GM12878 (cell line): Measurements from ENCODE around the gene NRG3. TPM values are rescaled to one million over a fixed set of nuclear protein-coding genes. Genes with fewer than 3 reads are reported as not detected.

Experiments
- ATAC-seq: fragments of 200-7000 bp; cut with Tn5 transposase; 3 replicates; pipeline ENCODE4 v1.9.1; 2020; ENCODE audit warnings: mild to moderate bottlenecking, moderate library complexity
- BruUV-seq: library from RNA; stranded (reverse); fragments of 400-500 nt; replicated peaks from 2 replicates; lab custom pipeline; 2021; lab: Mats Ljungman, UMichigan
- CTCF ChIA-PET: fragments of 300-600 bp; sonication (Branson Sonifier 250); formaldehyde crosslinking; extraction: SDS; loops from one replicate; lab custom pipeline; 2021; ENCODE audit warnings: inconsistent platforms; lab: Yijun Ruan, JAX
- POLR2A ChIA-PET: fragments of 350-600 bp; formaldehyde crosslinking; extraction: SDS; loops from one replicate; lab custom pipeline; 2021; ENCODE audit warnings: inconsistent platforms; lab: Charles Lee
- RAD21 ChIA-PET: fragments of 300-600 bp; sonication (Branson Sonifier 250); formaldehyde crosslinking; loops from one replicate; lab custom pipeline; 2023; ENCODE audit warnings: antibody characterized with exemption; ENCODE audit not compliant: unreplicated experiment; lab: Charles Lee
- SMC1A ChIA-PET: fragments of 300-600 bp; sonication (Branson Sonifier 250); formaldehyde crosslinking; loops from one replicate; lab custom pipeline; 2023; ENCODE audit not compliant: unreplicated experiment, uncharacterized antibody; lab: Charles Lee
- DNase-seq: peaks from one replicate; pipeline ENCODE4 v3.0.0-alpha.2; 2011; ENCODE audit warnings: low read depth, low spot score
- FAIRE-seq: peaks from 3 replicates; lab custom pipeline; 2011; peaks lifted over from hg19 to GRCh38; lab: Jason Lieb, UNC
- H2AFZ ChIP-seq: 2 replicates; pipeline ENCODE4 v1.6.0; 2011; ENCODE audit warnings: low read depth, low read length, control low read depth; ENCODE audit not compliant: control insufficient read depth
- H3K27ac ChIP-seq: 2 replicates; pipeline ENCODE4 v1.5.1; 2011; ENCODE audit warnings: control low read depth; ENCODE audit not compliant: control insufficient read depth, insufficient read depth
- H3K27me3 ChIP-seq, 2 experiments: replicated peaks in 1 of 2; 2 replicates each; pipeline versions ENCODE4 v1.6.0 to v1.6.1; 2011; ENCODE audit warnings: low read length in 1 of 2; ENCODE audit not compliant: control insufficient read depth in 2 of 2, insufficient read depth in 2 of 2
- H3K36me3 ChIP-seq, 2 experiments: 2 replicates each; pipeline ENCODE4 v1.5.1; 2011; ENCODE audit warnings: low read length in 1 of 2; ENCODE audit not compliant: control insufficient read depth in 2 of 2, insufficient read depth in 2 of 2
- H3K4me1 ChIP-seq: 2 replicates; pipeline ENCODE4 v1.6.1; 2011; ENCODE audit warnings: mild to moderate bottlenecking, low read length, moderate library complexity, mixed read lengths; ENCODE audit not compliant: control insufficient read depth, insufficient read depth
- H3K4me2 ChIP-seq: 2 replicates; pipeline ENCODE4 v1.6.0; 2011; ENCODE audit warnings: control low read depth; ENCODE audit not compliant: control insufficient read depth, insufficient read depth
- H3K4me3 ChIP-seq: fragments of 200-600 bp; sonication (generic); 2 replicates; pipeline ENCODE4 v1.5.1; 2016
- H3K79me2 ChIP-seq: 2 replicates; pipeline ENCODE4 v1.6.0; 2011; ENCODE audit warnings: low read length; ENCODE audit not compliant: control insufficient read depth, insufficient read depth
- H3K9ac ChIP-seq: 2 replicates; pipeline ENCODE4 v1.8.0; 2011; ENCODE audit warnings: low read length, control low read depth, mixed read lengths; ENCODE audit not compliant: control insufficient read depth, insufficient read depth
- H3K9me3 ChIP-seq: replicated peaks from 3 replicates; pipeline ENCODE4 v1.5.1; 2011; ENCODE audit warnings: mild to moderate bottlenecking, low read length; ENCODE audit not compliant: control insufficient read depth, insufficient read depth
- H4K20me1 ChIP-seq: 2 replicates; pipeline ENCODE4 v1.6.0; 2011; ENCODE audit not compliant: control insufficient read depth, insufficient read depth
- BCL11A ChIP-seq: IDR thresholded peaks from 2 replicates; pipeline ENCODE4 v1.6.1; 2011; ENCODE audit warnings: low read depth, low read length
- CREM ChIP-seq: IDR thresholded peaks from 2 replicates; pipeline ENCODE4 v1.6.1; 2014; ENCODE audit warnings: antibody characterized with exemption, low read depth
- ETV6 ChIP-seq, 2 experiments: fragments of 450-650 bp in 1 of 2; IDR thresholded peaks in 1 of 2; conservative IDR thresholded peaks in 1 of 2; 2 replicates each; pipeline ENCODE4 v1.6.1; 2014; ENCODE audit warnings: antibody characterized with exemption in 1 of 2, borderline replicate concordance in 1 of 2, low read depth in 1 of 2, mild to moderate bottlenecking in 1 of 2, moderate library complexity in 1 of 2
- KDM1A ChIP-seq: fragments of 200-600 bp; sonication (generic); IDR thresholded peaks from 2 replicates; pipeline ENCODE4 v1.6.1; 2016; ENCODE audit warnings: borderline replicate concordance
- TCF3 ChIP-seq: IDR thresholded peaks from 2 replicates; pipeline ENCODE4 v1.6.1; 2012; ENCODE audit warnings: low read depth, mild to moderate bottlenecking, low read length, borderline replicate concordance; ENCODE audit not compliant: insufficient read depth
- ZNF24 ChIP-seq: fragments of 450-650 bp; IDR thresholded peaks from 2 replicates; pipeline ENCODE4 v1.6.1; 2017; ENCODE audit warnings: antibody characterized with exemption, mild to moderate bottlenecking
- ZNF622 ChIP-seq: fragments of 450-650 bp; IDR thresholded peaks from 2 replicates; pipeline ENCODE4 v1.6.1; 2017; ENCODE audit warnings: mild to moderate bottlenecking, inconsistent platforms
- WGBS: methylation state at CpG from one replicate; pipeline ENCODE4 v1.1.6; 2016; ENCODE audit warnings: low lambda C conversion rate; ENCODE audit not compliant: insufficient replicate concordance, insufficient coverage; ENCODE audit errors: missing lambda C conversion rate; 5-methylcytosine and 5-hydroxymethylcytosine counted together
- in situ Hi-C: fragments of 300-500 bp; cut with MboI; formaldehyde crosslinking; loops from 9 replicates; pipeline ENCODE4 v1.14.3; 2018; ENCODE audit warnings: mixed read lengths
- intact Hi-C: fragments of 100-400 bp; cut with micrococcal nuclease; formaldehyde crosslinking; loops from one replicate; pipeline ENCODE4 v1.14.2; 2022; ENCODE audit not compliant: unreplicated experiment
- polyA plus RNA-seq, 11 experiments: library from polyadenylated mRNA; depleted of rRNA in 4 of 11; unstranded in 6 of 11; stranded (reverse) in 5 of 11; fragments of >200 nt; fragmentation: Nextera tagmentation in 4 of 11; fragmentation: Illumina TruSeq in 1 of 11; extraction: Ambion mirVana in 4 of 11; extraction: Trizol in 1 of 11; gene quantifications; 1 replicate in 1 of 11; 2 replicates in 10 of 11; pipeline versions ENCODE4 v1.2.1 to v1.2.3, GENCODE V29; 2011 to 2016; ENCODE audit warnings: inconsistent platforms in 2 of 11, missing spikeins in 2 of 11, low read depth in 1 of 11
- total RNA-seq, 4 experiments: library from RNA; depleted of rRNA in 3 of 4; stranded (reverse); fragments of >200 nt in 3 of 4; fragmentation: Illumina TruSeq in 1 of 4; extraction: Trizol in 1 of 4; gene quantifications; 2 replicates each; pipeline versions ENCODE4 v1.2.1 to v1.2.3, GENCODE V29; 2013 to 2021
- TF ChIP-seq, protein P1 (sequence below): fragments of 150-350 bp; IDR thresholded peaks from 2 replicates; pipeline ENCODE4 v1.6.1; 2016; ENCODE audit warnings: low read depth, low read length
- TF ChIP-seq, protein P2 (sequence below): IDR thresholded peaks from 2 replicates; pipeline ENCODE4 v1.6.1; 2012; ENCODE audit warnings: low read depth, low read length, improper control_type of control experiment
- TF ChIP-seq, protein P3 (sequence below): fragments of 450-650 bp; IDR thresholded peaks from 2 replicates; pipeline ENCODE4 v1.6.1; 2016; ENCODE audit warnings: mild to moderate bottlenecking, moderate library complexity, borderline replicate concordance

NRG3 gene
- total and polyA plus RNA-seq, 10 of the 15 experiments (the other 5 are each of a cell fraction or from before 2014, with no cell fraction given) = 0.03 to 0.41 (median 0.17) TPM; not detected in 3

DNA sequence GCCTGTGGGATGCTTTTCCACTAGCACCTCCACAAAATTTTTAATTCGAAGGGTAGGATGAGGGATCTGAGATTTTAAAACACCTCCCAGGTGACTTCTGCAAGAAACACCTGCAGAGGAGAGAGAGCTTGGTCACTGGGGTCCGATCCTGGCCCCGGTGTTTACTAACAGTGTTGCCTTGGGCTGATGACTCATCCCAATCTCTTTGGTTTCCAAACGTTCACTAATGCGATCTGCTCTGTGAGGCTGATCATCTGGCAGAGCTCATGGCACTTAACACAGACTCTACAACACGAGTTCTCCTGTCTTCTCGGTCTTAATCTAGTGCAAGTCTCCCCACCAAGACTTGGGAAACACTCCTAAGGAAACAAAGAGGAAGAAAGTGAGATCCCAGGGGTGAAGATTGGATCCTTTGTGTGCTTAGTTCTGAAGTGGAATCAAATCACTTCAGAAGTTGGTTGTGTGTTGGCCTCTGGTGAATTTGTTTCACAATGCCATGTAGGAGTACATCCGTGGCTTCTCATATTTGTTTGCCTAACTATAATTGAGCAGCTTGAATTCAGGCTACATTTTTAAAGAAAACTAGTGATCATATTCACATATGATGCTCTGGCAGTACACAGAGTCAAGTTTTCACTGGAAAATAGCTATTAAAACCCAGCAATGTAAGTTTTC is 407.9 kb downstream of the NRG3 start (continued):
- TF ChIP-seq, protein P1, sequence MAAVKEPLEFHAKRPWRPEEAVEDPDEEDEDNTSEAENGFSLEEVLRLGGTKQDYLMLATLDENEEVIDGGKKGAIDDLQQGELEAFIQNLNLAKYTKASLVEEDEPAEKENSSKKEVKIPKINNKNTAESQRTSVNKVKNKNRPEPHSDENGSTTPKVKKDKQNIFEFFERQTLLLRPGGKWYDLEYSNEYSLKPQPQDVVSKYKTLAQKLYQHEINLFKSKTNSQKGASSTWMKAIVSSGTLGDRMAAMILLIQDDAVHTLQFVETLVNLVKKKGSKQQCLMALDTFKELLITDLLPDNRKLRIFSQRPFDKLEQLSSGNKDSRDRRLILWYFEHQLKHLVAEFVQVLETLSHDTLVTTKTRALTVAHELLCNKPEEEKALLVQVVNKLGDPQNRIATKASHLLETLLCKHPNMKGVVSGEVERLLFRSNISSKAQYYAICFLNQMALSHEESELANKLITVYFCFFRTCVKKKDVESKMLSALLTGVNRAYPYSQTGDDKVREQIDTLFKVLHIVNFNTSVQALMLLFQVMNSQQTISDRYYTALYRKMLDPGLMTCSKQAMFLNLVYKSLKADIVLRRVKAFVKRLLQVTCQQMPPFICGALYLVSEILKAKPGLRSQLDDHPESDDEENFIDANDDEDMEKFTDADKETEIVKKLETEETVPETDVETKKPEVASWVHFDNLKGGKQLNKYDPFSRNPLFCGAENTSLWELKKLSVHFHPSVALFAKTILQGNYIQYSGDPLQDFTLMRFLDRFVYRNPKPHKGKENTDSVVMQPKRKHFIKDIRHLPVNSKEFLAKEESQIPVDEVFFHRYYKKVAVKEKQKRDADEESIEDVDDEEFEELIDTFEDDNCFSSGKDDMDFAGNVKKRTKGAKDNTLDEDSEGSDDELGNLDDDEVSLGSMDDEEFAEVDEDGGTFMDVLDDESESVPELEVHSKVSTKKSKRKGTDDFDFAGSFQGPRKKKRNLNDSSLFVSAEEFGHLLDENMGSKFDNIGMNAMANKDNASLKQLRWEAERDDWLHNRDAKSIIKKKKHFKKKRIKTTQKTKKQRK = no peak
- TF ChIP-seq ZNF622 = no peak
- TF ChIP-seq, protein P2, sequence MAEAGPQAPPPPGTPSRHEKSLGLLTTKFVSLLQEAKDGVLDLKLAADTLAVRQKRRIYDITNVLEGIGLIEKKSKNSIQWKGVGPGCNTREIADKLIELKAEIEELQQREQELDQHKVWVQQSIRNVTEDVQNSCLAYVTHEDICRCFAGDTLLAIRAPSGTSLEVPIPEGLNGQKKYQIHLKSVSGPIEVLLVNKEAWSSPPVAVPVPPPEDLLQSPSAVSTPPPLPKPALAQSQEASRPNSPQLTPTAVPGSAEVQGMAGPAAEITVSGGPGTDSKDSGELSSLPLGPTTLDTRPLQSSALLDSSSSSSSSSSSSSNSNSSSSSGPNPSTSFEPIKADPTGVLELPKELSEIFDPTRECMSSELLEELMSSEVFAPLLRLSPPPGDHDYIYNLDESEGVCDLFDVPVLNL = no peak
- TF ChIP-seq ZNF24 = no peak
- TF ChIP-seq, all 136 proteins: peak for 0

DNA sequence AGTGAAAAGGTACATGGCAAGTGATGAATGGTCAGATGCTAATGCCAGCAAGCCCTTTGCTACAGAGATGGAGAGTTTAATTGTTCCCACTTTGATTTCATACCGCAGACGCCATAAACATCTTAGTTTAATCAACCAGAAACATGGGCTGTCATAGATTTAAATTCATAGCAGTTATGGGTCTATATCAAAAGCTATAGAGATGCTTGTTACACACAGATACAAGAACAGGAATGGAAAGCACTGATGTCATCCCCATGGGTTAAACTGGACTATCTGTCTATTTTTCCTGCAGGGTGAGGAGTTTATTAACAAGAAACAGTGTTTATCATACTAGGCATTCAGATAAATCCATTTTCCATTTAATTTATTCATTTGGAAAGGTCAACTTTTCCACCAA is 409.2 kb downstream of the NRG3 start:
- no peaks in the 10 kb centered on the region for H4K20me1 ChIP-seq
- intact Hi-C loops = no loop called here
- H3K4me2 ChIP-seq = no peak overlapping the region
- no peaks in the 10 kb centered on the region for H3K4me1 ChIP-seq
- in situ Hi-C loops = no loop called here
- H3K27me3 ChIP-seq = no peaks in the 10 kb centered on the region
- no peaks in the 10 kb centered on the region for H3K9me3 ChIP-seq
- TF ChIP-seq KDM1A (no peak), TCF3 (no peak), CREM (no peak), BCL11A (no peak), ETV6 (conservative IDR thresholded peaks at IDR 0.05 in 1 of 2, IDR thresholded peaks at IDR 0.05 in 1 of 2; ENCODE audit: borderline replicate concordance in 1 of 2, low read depth in 1 of 2) (no peak)
- TF ChIP-seq, protein P3, sequence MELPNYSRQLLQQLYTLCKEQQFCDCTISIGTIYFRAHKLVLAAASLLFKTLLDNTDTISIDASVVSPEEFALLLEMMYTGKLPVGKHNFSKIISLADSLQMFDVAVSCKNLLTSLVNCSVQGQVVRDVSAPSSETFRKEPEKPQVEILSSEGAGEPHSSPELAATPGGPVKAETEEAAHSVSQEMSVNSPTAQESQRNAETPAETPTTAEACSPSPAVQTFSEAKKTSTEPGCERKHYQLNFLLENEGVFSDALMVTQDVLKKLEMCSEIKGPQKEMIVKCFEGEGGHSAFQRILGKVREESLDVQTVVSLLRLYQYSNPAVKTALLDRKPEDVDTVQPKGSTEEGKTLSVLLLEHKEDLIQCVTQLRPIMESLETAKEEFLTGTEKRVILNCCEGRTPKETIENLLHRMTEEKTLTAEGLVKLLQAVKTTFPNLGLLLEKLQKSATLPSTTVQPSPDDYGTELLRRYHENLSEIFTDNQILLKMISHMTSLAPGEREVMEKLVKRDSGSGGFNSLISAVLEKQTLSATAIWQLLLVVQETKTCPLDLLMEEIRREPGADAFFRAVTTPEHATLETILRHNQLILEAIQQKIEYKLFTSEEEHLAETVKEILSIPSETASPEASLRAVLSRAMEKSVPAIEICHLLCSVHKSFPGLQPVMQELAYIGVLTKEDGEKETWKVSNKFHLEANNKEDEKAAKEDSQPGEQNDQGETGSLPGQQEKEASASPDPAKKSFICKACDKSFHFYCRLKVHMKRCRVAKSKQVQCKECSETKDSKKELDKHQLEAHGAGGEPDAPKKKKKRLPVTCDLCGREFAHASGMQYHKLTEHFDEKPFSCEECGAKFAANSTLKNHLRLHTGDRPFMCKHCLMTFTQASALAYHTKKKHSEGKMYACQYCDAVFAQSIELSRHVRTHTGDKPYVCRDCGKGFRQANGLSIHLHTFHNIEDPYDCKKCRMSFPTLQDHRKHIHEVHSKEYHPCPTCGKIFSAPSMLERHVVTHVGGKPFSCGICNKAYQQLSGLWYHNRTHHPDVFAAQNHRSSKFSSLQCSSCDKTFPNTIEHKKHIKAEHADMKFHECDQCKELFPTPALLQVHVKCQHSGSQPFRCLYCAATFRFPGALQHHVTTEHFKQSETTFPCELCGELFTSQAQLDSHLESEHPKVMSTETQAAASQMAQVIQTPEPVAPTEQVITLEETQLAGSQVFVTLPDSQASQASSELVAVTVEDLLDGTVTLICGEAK = no peak
- TF ChIP-seq, all 136 proteins: peak for 0
- POLR2A ChIA-PET = no interaction called here
- Histone ChIP-seq H2AFZ (no peak overlapping the region), H3K36me3 (no peaks in the 10 kb centered on the region), H3K4me3 (no peak overlapping the region), H3K27ac (no peak overlapping the region), H3K9ac (no peak overlapping the region), H3K79me2 (no peaks in the 10 kb centered on the region)
- FAIRE-seq = no peak
- CTCF ChIA-PET = no interaction called here
- no peak for DNase-seq
- BruUV-seq = no TSS peak
- WGBS = 0% methylated on average over 2 of the region's 2 CpGs
- RAD21 ChIA-PET = no interaction called here
- ATAC-seq = no peak
- SMC1A ChIA-PET = no interaction called here
